GM19395 (cell line): ENCODE results near the gene LMCD1.

Experiments
- ATAC-seq: cut with Tn5 transposase; IDR thresholded peaks from one replicate; pipeline ENCODE4 v1.9.1; 2021; ENCODE audit warnings: mild to moderate bottlenecking, moderate library complexity; ENCODE audit not compliant: unreplicated experiment

The LMCD1 gene

GRCh38 chr3:8608041-8608790, 106.6 kb downstream of the LMCD1 start:
- ATAC-seq = no peak

- no peak for ATAC-seq
Observed at GRCh38 chr3:8608791-8609467, 107.3 kb downstream of the LMCD1 start.

- no peak for ATAC-seq
Observed at GRCh38 chr3:8610951-8611350, 109.3 kb downstream of the LMCD1 start.

- ATAC-seq = no peak
Observed at GRCh38 chr3:8617921-8618320, 116.3 kb downstream of the LMCD1 start.

GRCh38 chr3:8618950-8619349, 117.3 kb downstream of the LMCD1 start:
- no peak for ATAC-seq

GRCh38 chr3:8619548-8619947, 117.9 kb downstream of the LMCD1 start:
- no peak for ATAC-seq

- ATAC-seq = no peak
Observed at GRCh38 chr3:8621141-8621540, 119.5 kb downstream of the LMCD1 start.

- no peak for ATAC-seq
Observed at GRCh38 chr3:8621872-8622271, 120.2 kb downstream of the LMCD1 start.

GRCh38 chr3:8622873-8623691, 121.5 kb downstream of the LMCD1 start:
- ATAC-seq = peak; percentile 95

- ATAC-seq = no peak
Observed at GRCh38 chr3:8623741-8624140, 122.1 kb downstream of the LMCD1 start.
